HG03159 (cell line): ENCODE measurements around the gene LRRC73.
"Not testable (repeated sequence)": the region's sequence is repeated elsewhere in the genome, so short reads cannot be mapped to it uniquely, and the experiment has no call there.

Experiments
- ATAC-seq: cut with Tn5 transposase; IDR thresholded peaks from one replicate; pipeline ENCODE4 v1.9.1; 2021; ENCODE audit warnings: mild to moderate bottlenecking, moderate library complexity; ENCODE audit not compliant: unreplicated experiment

LRRC73 gene

DNA sequence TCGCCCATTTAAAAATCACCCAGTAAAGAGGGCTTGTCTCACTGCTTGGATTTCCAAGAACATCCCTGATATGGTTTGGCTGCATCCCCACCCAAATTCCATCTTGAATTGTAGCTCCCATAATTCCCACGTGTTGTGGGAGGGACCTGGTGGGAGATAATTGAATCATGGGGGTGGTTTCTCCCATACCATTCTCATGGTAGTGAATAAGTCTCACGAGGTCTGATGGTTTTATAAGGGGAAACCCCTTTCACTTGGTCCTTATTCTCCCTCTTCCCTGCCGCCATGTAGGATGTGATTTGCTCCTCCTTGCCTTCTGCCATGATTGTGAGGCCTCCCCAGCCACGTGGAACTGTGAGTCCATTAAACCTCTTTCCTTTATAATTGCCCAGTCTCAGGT, 42.9 kb downstream of the LRRC73 start:
- ATAC-seq, result not testable (repeated sequence)

GRCh38 chr6:43465948-43466347, 44.2 kb downstream of the LRRC73 start:
- ATAC-seq, result no peak

- no peak for ATAC-seq
Observed at GRCh38 chr6:43464337-43464736, 45.8 kb downstream of the LRRC73 start.

DNA sequence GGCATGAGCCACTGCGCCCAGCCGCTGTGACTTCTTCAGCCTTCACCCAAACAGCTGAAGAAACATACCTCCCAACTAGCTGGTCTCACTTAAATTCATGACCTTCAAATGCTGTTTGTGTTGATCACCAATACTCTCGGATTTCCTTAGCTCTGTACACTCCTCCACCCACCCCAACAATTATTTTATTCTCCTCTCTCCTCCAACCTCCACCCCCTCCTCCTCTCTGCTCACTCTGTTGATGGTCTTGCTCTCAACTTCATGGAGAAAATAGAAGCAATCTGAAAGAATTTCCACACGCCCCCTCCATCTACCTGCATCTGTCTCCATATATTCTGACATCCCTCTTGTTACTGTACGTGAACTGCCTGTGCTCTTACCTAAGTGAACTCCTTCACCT, 48.2 kb downstream of the LRRC73 start:
- no peak for ATAC-seq

DNA sequence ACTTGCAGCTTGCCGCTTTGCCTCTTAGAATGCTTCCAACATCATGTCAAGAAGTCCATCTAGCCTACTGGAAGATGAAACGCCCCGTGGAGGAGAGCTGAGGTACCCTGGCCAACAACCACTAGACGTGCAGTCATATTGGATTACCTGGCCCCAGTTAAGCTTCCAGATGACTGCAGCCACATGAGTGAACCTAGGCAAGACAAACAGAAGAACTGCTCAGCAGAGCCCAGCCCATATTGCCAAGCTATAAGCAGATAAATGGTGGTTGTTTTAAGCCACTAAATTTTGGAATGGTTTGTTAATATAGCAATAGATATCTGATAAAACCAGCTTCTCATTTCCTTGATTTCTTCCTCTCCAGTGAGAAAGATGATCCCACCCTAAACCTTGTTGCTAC, 50.1 kb downstream of the LRRC73 start:
- ATAC-seq, result no peak

DNA sequence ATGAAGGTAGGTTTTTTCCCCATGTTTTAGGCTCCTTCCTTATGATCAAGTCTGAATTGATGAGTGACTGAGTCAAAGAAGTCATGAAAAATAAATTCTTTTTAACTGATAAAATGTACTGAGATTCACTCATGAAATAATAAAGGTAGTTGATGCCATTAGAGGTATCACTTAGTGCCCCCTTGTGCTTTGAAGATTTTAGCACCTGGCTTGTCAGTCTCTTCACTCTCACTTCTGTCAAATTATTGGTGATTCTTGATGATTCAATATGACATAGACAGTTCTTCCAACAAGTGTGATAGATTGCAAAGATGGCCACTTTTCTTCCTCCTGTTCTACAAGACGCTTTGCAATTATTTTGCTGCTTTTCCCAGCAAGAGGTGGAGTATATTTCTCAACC, 50.6 kb downstream of the LRRC73 start:
- ATAC-seq, result no peak

DNA sequence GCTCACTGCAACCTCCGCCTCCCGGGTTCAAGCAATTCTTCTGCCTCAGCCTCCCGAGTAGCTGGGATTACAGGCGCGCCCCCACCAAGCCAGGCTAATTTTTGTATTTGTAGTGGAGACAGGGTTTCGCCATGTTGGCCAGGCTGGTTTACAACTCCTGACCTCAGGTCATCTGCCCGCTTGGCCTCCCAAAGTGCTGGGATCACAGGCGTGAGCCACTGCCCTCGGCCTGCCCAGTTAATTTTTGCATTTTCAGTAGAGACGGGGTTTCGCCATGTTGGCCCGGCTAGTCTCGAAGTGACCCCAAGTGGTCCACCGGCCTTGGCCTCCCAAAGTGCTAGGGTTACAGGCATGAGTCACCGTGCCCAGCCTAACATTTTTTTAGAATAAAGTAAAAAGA, 52.0 kb downstream of the LRRC73 start:
- not testable (repeated sequence) for ATAC-seq

DNA sequence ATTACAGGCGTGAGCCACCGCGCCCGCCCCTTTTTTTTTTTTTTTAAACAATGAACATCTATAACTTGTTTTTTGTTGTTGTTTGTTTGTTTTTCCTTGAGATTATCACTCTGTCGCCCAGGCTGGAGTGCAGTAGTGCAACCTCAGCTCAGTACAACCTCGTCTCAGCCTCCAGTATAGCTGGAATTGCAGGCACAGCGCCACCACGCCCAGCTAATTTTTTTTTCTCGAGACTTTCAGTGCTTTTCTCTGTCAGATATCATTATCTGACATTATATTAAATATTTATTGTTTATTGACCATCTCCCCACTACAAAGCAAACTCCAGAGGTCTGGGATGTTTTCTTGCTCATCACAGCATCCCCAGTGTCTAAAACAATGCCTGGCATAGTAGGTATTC, 52.5 kb downstream of the LRRC73 start:
- no peak for ATAC-seq
